ENCODE results near the gene EZH2. TPM values are rescaled to one million over a fixed set of nuclear protein-coding genes. Genes with fewer than 3 reads are reported as not detected.

EZH2 gene
- total RNA-seq = under 1 TPM; 0.26 to 0.98 TPM

GRCh38 chr7:148884049-148884298 lies at the start of gene EZH2:
EZH2 (minus strand) TSS chr7:148884291; CDS start chr7:148847298, 36,993 bp downstream.
- H3K4me3 ChIP-seq = peak within 1 kb of the TSS; percentile 86 to 97
- H3K27me3 ChIP-seq = no peaks in the 10 kb centered on the region
- no peaks in the 10 kb centered on the region for H3K36me3 ChIP-seq
- H3K27ac ChIP-seq = peak within 1 kb of the TSS; percentile 96 to 98
- no peak for DNase-seq (ENCODE audit: low spot score)
- H3K9me3 ChIP-seq = no peaks in the 10 kb centered on the region
- TF ChIP-seq CTCF (IDR thresholded peaks at IDR 0.05) = no peak
- H3K4me1 ChIP-seq = peaks cover 0 to 4% of the 10 kb centered on the region in 2 donors

DNA sequence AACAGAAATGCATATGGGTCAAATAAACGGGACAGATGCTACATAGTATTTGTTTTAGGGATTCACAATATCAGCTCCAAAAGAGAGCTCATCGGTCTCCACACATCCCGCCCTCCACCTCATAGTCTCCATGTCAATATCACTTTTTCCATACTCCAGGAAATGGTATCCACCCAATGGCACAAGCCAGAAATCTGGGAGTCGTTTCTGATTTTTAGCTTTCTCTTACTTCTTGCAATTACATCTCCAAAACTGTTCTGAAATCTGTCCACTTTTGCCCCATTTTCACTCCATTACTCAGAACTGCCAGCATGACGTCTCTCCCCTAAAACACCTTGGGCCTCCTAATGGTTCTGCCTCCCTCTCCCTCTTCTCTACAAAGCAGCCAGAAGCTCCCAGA lies 47.4 kb upstream of the EZH2 start:
- DNase-seq (ENCODE audit: low spot score) = no peak

GRCh38 chr7:148930335-148930734 lies 46.2 kb upstream of the EZH2 start:
- no peak for DNase-seq (ENCODE audit: low spot score)
- H3K9me3 ChIP-seq = no peaks in the 10 kb centered on the region
- H3K4me3 ChIP-seq = no peak overlapping the region

More for the DNA sequence above, 47.4 kb upstream of the EZH2 start:
- no peak overlapping the region for H3K4me3 ChIP-seq
- H3K4me1 ChIP-seq = no peaks in the 10 kb centered on the region
- no peak for TF ChIP-seq CTCF (IDR thresholded peaks at IDR 0.05)
- no peaks in the 10 kb centered on the region for H3K27me3 ChIP-seq
- H3K27ac ChIP-seq = no peak overlapping the region
- H3K9me3 ChIP-seq = no peaks in the 10 kb centered on the region
- H3K36me3 ChIP-seq = no peaks in the 10 kb centered on the region

GRCh38 chr7:148929176-148929575 lies 45.1 kb upstream of the EZH2 start:
- H3K9me3 ChIP-seq = no peaks in the 10 kb centered on the region
- no peak overlapping the region for H3K27ac ChIP-seq
- no peaks in the 10 kb centered on the region for H3K27me3 ChIP-seq
- no peaks in the 10 kb centered on the region for H3K36me3 ChIP-seq
- no peaks in the 10 kb centered on the region for H3K4me1 ChIP-seq
- H3K4me3 ChIP-seq = no peak overlapping the region
- DNase-seq (ENCODE audit: low spot score) = no peak
- no peak for TF ChIP-seq CTCF (IDR thresholded peaks at IDR 0.05)

More at GRCh38 chr7:148930335-148930734, 46.2 kb upstream of the EZH2 start:
- no peaks in the 10 kb centered on the region for H3K27me3 ChIP-seq
- no peak for TF ChIP-seq CTCF (IDR thresholded peaks at IDR 0.05)
- no peaks in the 10 kb centered on the region for H3K36me3 ChIP-seq
- H3K4me1 ChIP-seq = no peaks in the 10 kb centered on the region
- no peak overlapping the region for H3K27ac ChIP-seq

DNA sequence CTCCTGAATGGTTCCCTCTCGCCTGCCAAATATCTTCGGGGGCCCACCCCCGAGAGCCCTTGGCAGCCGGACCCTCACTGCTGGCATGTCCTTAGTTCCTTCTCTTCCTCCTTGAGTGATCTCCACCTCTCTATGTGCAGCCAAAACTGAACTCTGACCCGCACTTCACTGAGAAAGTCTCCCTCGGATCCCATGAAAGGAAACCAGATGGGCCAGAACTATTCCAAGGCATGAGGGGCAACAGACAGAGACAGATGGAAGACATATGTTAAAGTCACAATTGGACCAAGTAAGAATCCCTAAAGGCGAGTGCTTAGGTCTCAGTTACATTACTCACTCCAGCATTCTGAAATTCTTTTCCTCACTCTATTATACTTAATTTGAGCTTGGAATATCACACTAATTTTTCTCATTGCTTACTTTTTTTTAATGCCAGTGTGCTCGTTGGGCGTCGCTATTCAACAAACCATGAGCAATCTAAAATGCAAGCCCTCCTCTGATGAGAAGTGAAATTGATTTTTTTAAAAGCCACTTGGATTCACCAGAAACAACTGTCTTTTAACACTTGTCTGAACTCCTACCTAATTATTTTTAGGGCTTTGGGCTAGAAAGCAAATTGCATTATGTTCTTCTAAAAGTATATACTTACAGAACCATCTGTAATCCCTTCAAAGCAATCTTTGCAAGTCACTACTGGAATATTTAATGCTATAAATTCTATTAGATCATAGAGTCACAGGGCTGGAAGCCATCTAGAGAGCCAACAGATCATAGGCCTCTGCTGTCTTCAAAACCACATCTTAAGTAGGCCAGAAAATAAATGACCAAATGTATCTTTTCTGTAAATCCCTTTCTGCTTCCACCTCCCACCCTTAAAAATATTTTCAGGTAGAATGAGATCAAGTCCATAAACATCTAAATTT lies 43.3 kb upstream of the EZH2 start:
- H3K36me3 ChIP-seq = no peaks in the 10 kb centered on the region
- no peaks in the 10 kb centered on the region for H3K27me3 ChIP-seq
- no peak overlapping the region for H3K27ac ChIP-seq
- H3K9me3 ChIP-seq = no peaks in the 10 kb centered on the region
- H3K4me3 ChIP-seq = no peak overlapping the region
- no peaks in the 10 kb centered on the region for H3K4me1 ChIP-seq
- DNase-seq (ENCODE audit: low spot score) = no peak
- TF ChIP-seq CTCF (IDR thresholded peaks at IDR 0.05) = no peak

GRCh38 chr7:148925836-148926235 lies 41.7 kb upstream of the EZH2 start:
- Histone ChIP-seq H3K27me3 (no peaks in the 10 kb centered on the region), H3K4me1 (no peaks in the 10 kb centered on the region), H3K4me3 (no peak overlapping the region), H3K9me3 (no peaks in the 10 kb centered on the region), H3K36me3 (no peaks in the 10 kb centered on the region), H3K27ac (no peak overlapping the region)
- TF ChIP-seq CTCF (IDR thresholded peaks at IDR 0.05) = no peak
- no peak for DNase-seq (ENCODE audit: low spot score)
